GM12878 (cell line): ENCODE data around the gene PASK. TPM values are rescaled to one million over a fixed set of nuclear protein-coding genes. Genes with fewer than 3 reads are reported as not detected.
A peak's percentile ranks its signal among the peaks of the same experiment; 100 is the strongest.

ENCODE experiments used
- BCL11A ChIP-seq: IDR thresholded peaks from 2 replicates; pipeline ENCODE4 v1.6.1; 2011; ENCODE audit warnings: low read depth, low read length
- CEBPZ ChIP-seq: fragments of 150-350 bp; IDR thresholded peaks from 2 replicates; pipeline ENCODE4 v1.6.1; 2016; ENCODE audit warnings: low read depth, low read length
- HDAC2 ChIP-seq: fragments of 200-600 bp; sonication (generic); IDR thresholded peaks from 2 replicates; pipeline ENCODE4 v1.6.1; 2017
- MYC ChIP-seq: IDR thresholded peaks from 2 replicates; pipeline ENCODE4 v1.6.1; 2011; ENCODE audit warnings: mild to moderate bottlenecking, low read length, moderate library complexity, inconsistent platforms; ENCODE audit not compliant: insufficient read depth, insufficient replicate concordance, insufficient read length, severe bottlenecking
- NFYA ChIP-seq: IDR thresholded peaks from 2 replicates; pipeline ENCODE4 v1.6.1; 2011; ENCODE audit warnings: low read depth, mild to moderate bottlenecking, low read length, improper control_type of control experiment, borderline replicate concordance
- NR2C2 ChIP-seq: IDR thresholded peaks from 2 replicates; pipeline ENCODE4 v1.6.1; 2011; ENCODE audit warnings: borderline replicate concordance, low read depth; ENCODE audit not compliant: control insufficient read depth, insufficient read length
- POLR2A ChIP-seq: IDR thresholded peaks from 2 replicates; pipeline ENCODE4 v1.6.1; 2011; ENCODE audit warnings: low read depth, mild to moderate bottlenecking, low read length
- RAD21 ChIP-seq: IDR thresholded peaks from 2 replicates; pipeline ENCODE4 v1.6.1; 2011; ENCODE audit warnings: mild to moderate bottlenecking, low read depth, low read length, moderate library complexity; ENCODE audit not compliant: insufficient read depth
- RCOR1 ChIP-seq: conservative IDR thresholded peaks from 2 replicates; pipeline ENCODE4 v1.6.1; 2012; ENCODE audit warnings: low read depth, low read length, improper control_type of control experiment
- SIN3A ChIP-seq: IDR thresholded peaks from 2 replicates; pipeline ENCODE4 v1.6.1; 2012; ENCODE audit warnings: low read depth, low read length, improper control_type of control experiment
- SREBF1 ChIP-seq: IDR thresholded peaks from 2 replicates; pipeline ENCODE4 v1.6.1; 2012; ENCODE audit warnings: mild to moderate bottlenecking, low read length
- YBX1 ChIP-seq: fragments of 450-650 bp; IDR thresholded peaks from 2 replicates; pipeline ENCODE4 v1.6.1; 2016; ENCODE audit warnings: antibody characterized with exemption
- ZBED1 ChIP-seq: IDR thresholded peaks from 2 replicates; pipeline ENCODE4 v1.6.1; 2016; ENCODE audit warnings: borderline replicate concordance
- ZNF217 ChIP-seq: fragments of 450-650 bp; IDR thresholded peaks from 2 replicates; pipeline ENCODE4 v1.6.1; 2017; ENCODE audit warnings: antibody characterized with exemption, mild to moderate bottlenecking
- ZNF384 ChIP-seq: IDR thresholded peaks from 2 replicates; pipeline ENCODE4 v1.6.1; 2012; ENCODE audit warnings: low read depth, mild to moderate bottlenecking, low read length, improper control_type of control experiment, borderline replicate concordance
- ZNF622 ChIP-seq: fragments of 450-650 bp; IDR thresholded peaks from 2 replicates; pipeline ENCODE4 v1.6.1; 2017; ENCODE audit warnings: mild to moderate bottlenecking, inconsistent platforms
- polyA plus RNA-seq, 11 experiments: library from polyadenylated mRNA; depleted of rRNA in 4 of 11; unstranded in 6 of 11; stranded (reverse) in 5 of 11; fragments of >200 nt; fragmentation: Nextera tagmentation in 4 of 11; fragmentation: Illumina TruSeq in 1 of 11; extraction: Ambion mirVana in 4 of 11; extraction: Trizol in 1 of 11; gene quantifications; 1 replicate in 1 of 11; 2 replicates in 10 of 11; pipeline versions ENCODE4 v1.2.1 to v1.2.3, GENCODE V29; 2011 to 2016; ENCODE audit warnings: inconsistent platforms in 2 of 11, missing spikeins in 2 of 11, low read depth in 1 of 11
- total RNA-seq, 4 experiments: library from RNA; depleted of rRNA in 3 of 4; stranded (reverse); fragments of >200 nt in 3 of 4; fragmentation: Illumina TruSeq in 1 of 4; extraction: Trizol in 1 of 4; gene quantifications; 2 replicates each; pipeline versions ENCODE4 v1.2.1 to v1.2.3, GENCODE V29; 2013 to 2021
- TF ChIP-seq, protein P1 (sequence below): fragments of 450-650 bp; IDR thresholded peaks from 2 replicates; pipeline ENCODE4 v1.6.1; 2017; ENCODE audit warnings: antibody characterized with exemption, mild to moderate bottlenecking, moderate library complexity
- TF ChIP-seq, protein P2 (sequence below): fragments of 450-650 bp; IDR thresholded peaks from 2 replicates; pipeline ENCODE4 v1.6.1; 2017; ENCODE audit warnings: borderline replicate concordance
- TF ChIP-seq, protein P3 (sequence below): fragments of 450-650 bp; IDR thresholded peaks from 2 replicates; pipeline ENCODE4 v1.6.1; 2017; ENCODE audit warnings: mild to moderate bottlenecking, moderate library complexity

Gene PASK
- total and polyA plus RNA-seq, 10 of the 15 experiments (the other 5 are each of a cell fraction or from before 2014, with no cell fraction given), result 9.6 to 62.2 (median 28.5) TPM

DNA sequence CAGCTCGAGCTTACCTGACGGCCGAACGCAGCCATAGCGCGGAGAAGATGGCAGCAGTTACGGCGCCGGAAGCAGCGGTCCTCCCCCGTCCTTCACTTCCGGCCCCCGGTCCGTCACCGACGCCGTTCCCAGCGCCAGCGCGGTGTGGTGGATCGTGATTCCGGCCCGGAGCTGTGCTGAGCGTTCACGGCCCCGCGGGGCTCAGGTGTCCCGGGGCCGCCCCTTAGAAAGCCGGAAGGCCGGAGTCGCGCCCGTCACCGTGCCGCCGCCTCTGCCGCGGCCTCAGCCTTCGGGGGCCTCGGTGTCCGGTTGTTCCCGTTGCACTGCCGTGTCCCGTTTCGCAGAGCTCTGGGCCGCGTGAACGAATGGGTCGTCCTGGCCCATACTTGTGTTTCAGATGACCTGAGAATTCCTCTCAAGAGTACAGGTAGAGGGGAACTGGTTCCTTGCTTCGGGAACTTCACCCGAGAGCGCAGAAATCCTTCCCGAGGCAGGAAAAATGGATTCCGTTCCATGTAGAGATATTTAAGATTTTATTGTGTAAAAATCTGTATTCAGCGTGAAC, 47.0 kb downstream of the PASK start, which contains the start of gene MTERF4 (continued):
- TF ChIP-seq, protein P1, sequence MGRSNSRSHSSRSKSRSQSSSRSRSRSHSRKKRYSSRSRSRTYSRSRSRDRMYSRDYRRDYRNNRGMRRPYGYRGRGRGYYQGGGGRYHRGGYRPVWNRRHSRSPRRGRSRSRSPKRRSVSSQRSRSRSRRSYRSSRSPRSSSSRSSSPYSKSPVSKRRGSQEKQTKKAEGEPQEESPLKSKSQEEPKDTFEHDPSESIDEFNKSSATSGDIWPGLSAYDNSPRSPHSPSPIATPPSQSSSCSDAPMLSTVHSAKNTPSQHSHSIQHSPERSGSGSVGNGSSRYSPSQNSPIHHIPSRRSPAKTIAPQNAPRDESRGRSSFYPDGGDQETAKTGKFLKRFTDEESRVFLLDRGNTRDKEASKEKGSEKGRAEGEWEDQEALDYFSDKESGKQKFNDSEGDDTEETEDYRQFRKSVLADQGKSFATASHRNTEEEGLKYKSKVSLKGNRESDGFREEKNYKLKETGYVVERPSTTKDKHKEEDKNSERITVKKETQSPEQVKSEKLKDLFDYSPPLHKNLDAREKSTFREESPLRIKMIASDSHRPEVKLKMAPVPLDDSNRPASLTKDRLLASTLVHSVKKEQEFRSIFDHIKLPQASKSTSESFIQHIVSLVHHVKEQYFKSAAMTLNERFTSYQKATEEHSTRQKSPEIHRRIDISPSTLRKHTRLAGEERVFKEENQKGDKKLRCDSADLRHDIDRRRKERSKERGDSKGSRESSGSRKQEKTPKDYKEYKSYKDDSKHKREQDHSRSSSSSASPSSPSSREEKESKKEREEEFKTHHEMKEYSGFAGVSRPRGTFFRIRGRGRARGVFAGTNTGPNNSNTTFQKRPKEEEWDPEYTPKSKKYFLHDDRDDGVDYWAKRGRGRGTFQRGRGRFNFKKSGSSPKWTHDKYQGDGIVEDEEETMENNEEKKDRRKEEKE, result no peak
- TF ChIP-seq HDAC2, result no peak
- TF ChIP-seq ZNF217, result peak; percentile 81
- TF ChIP-seq ZNF622, result no peak
- TF ChIP-seq CEBPZ, result peak; percentile 44; the same call in 1 of the 2 replicates
- peak; percentile 85; the same call in 1 of the 2 replicates for TF ChIP-seq RCOR1
- no peak for TF ChIP-seq NFYA
- TF ChIP-seq, protein P2, sequence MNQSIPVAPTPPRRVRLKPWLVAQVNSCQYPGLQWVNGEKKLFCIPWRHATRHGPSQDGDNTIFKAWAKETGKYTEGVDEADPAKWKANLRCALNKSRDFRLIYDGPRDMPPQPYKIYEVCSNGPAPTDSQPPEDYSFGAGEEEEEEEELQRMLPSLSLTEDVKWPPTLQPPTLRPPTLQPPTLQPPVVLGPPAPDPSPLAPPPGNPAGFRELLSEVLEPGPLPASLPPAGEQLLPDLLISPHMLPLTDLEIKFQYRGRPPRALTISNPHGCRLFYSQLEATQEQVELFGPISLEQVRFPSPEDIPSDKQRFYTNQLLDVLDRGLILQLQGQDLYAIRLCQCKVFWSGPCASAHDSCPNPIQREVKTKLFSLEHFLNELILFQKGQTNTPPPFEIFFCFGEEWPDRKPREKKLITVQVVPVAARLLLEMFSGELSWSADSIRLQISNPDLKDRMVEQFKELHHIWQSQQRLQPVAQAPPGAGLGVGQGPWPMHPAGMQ, result no peak
- peak; percentile 21 for TF ChIP-seq ZBED1
- TF ChIP-seq MYC, result no peak
- no peak for TF ChIP-seq YBX1
- TF ChIP-seq POLR2A, result peak; percentile 94
- TF ChIP-seq ZNF384, result 0 out of 2 replicates have a peak, but pooled peaks have one; percentile 22
- TF ChIP-seq, protein P3, sequence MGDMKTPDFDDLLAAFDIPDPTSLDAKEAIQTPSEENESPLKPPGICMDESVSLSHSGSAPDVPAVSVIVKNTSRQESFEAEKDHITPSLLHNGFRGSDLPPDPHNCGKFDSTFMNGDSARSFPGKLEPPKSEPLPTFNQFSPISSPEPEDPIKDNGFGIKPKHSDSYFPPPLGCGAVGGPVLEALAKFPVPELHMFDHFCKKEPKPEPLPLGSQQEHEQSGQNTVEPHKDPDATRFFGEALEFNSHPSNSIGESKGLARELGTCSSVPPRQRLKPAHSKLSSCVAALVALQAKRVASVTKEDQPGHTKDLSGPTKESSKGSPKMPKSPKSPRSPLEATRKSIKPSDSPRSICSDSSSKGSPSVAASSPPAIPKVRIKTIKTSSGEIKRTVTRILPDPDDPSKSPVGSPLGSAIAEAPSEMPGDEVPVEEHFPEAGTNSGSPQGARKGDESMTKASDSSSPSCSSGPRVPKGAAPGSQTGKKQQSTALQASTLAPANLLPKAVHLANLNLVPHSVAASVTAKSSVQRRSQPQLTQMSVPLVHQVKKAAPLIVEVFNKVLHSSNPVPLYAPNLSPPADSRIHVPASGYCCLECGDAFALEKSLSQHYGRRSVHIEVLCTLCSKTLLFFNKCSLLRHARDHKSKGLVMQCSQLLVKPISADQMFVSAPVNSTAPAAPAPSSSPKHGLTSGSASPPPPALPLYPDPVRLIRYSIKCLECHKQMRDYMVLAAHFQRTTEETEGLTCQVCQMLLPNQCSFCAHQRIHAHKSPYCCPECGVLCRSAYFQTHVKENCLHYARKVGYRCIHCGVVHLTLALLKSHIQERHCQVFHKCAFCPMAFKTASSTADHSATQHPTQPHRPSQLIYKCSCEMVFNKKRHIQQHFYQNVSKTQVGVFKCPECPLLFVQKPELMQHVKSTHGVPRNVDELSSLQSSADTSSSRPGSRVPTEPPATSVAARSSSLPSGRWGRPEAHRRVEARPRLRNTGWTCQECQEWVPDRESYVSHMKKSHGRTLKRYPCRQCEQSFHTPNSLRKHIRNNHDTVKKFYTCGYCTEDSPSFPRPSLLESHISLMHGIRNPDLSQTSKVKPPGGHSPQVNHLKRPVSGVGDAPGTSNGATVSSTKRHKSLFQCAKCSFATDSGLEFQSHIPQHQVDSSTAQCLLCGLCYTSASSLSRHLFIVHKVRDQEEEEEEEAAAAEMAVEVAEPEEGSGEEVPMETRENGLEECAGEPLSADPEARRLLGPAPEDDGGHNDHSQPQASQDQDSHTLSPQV, result peak; percentile 78; the same call in 1 of the 2 replicates
- TF ChIP-seq NR2C2, result no peak
- no peak for TF ChIP-seq SREBF1
- peak; percentile 92 for TF ChIP-seq SIN3A
- peak; percentile 16; the same call in 1 of the 2 replicates for TF ChIP-seq RAD21
- no peak for TF ChIP-seq BCL11A
